HEK293 (cell line): Measurements from ENCODE around the gene SETD1A.

Experiments used
- AEBP2 ChIP-seq: fragments of 450-650 bp; formaldehyde crosslinking; IDR thresholded peaks from 2 replicates; pipeline ENCODE4 v1.5.1; 2016; ENCODE audit warnings: missing biosample characterization, missing genetic modification characterization, borderline replicate concordance
- CTCF ChIP-seq: fragments of 450-650 bp; formaldehyde crosslinking; IDR thresholded peaks from 2 replicates; pipeline ENCODE4 v1.5.1; 2016; ENCODE audit warnings: missing biosample characterization, missing genetic modification characterization
- FEZF1 ChIP-seq: fragments of 450-650 bp; formaldehyde crosslinking; IDR thresholded peaks from 2 replicates; pipeline ENCODE4 v1.5.1; 2016; ENCODE audit warnings: missing biosample characterization, missing genetic modification characterization
- GFI1B ChIP-seq: fragments of 450-650 bp; formaldehyde crosslinking; IDR thresholded peaks from 2 replicates; pipeline ENCODE4 v1.5.1; 2016; ENCODE audit warnings: missing biosample characterization, missing genetic modification characterization
- INSM2 ChIP-seq: fragments of 450-650 bp; formaldehyde crosslinking; IDR thresholded peaks from 2 replicates; pipeline ENCODE4 v1.5.1; 2016; ENCODE audit warnings: missing biosample characterization, missing genetic modification characterization
- MEIS1 ChIP-seq: sonication (generic); formaldehyde crosslinking; IDR thresholded peaks from 2 replicates; pipeline ENCODE4 v1.8.1; 2022; ENCODE audit warnings: missing genetic modification reagents, mild to moderate bottlenecking, borderline replicate concordance
- PATZ1 ChIP-seq: fragments of 450-650 bp; formaldehyde crosslinking; IDR thresholded peaks from 2 replicates; pipeline ENCODE4 v1.5.1; 2016; ENCODE audit warnings: missing biosample characterization, missing genetic modification characterization
- PRDM4 ChIP-seq: fragments of 450-650 bp; formaldehyde crosslinking; IDR thresholded peaks from 2 replicates; pipeline ENCODE4 v1.5.1; 2017; ENCODE audit warnings: missing biosample characterization, missing genetic modification characterization
- SCRT2 ChIP-seq: fragments of 450-650 bp; formaldehyde crosslinking; IDR thresholded peaks from 2 replicates; pipeline ENCODE4 v1.5.1; 2016; ENCODE audit warnings: missing biosample characterization, missing genetic modification characterization
- SP3 ChIP-seq: fragments of 450-650 bp; formaldehyde crosslinking; IDR thresholded peaks from 2 replicates; pipeline ENCODE4 v1.5.1; 2016; ENCODE audit warnings: missing biosample characterization, missing genetic modification characterization
- ZBTB17 ChIP-seq: fragments of 450-650 bp; formaldehyde crosslinking; IDR thresholded peaks from 2 replicates; pipeline ENCODE4 v1.5.1; 2016; ENCODE audit warnings: missing biosample characterization, missing genetic modification characterization
- ZBTB20 ChIP-seq: fragments of 450-650 bp; formaldehyde crosslinking; IDR thresholded peaks from 2 replicates; pipeline ENCODE4 v1.5.1; 2016; ENCODE audit warnings: missing biosample characterization, missing genetic modification characterization
- ZBTB21 ChIP-seq: fragments of 450-650 bp; formaldehyde crosslinking; IDR thresholded peaks from 2 replicates; pipeline ENCODE4 v1.5.1; 2017; ENCODE audit warnings: missing biosample characterization, missing genetic modification characterization
- ZBTB6 ChIP-seq: fragments of 450-650 bp; formaldehyde crosslinking; IDR thresholded peaks from 2 replicates; pipeline ENCODE4 v1.5.1; 2017; ENCODE audit warnings: missing biosample characterization, missing genetic modification characterization
- ZNF114 ChIP-seq: fragments of 450-650 bp; formaldehyde crosslinking; IDR thresholded peaks from 2 replicates; pipeline ENCODE4 v1.5.0; 2017; ENCODE audit warnings: missing biosample characterization, missing genetic modification characterization
- ZNF121 ChIP-seq: fragments of 450-650 bp; formaldehyde crosslinking; IDR thresholded peaks from 2 replicates; pipeline ENCODE4 v1.5.1; 2016; ENCODE audit warnings: missing biosample characterization, missing genetic modification characterization
- ZNF157 ChIP-seq: fragments of 450-650 bp; formaldehyde crosslinking; IDR thresholded peaks from 2 replicates; pipeline ENCODE4 v1.5.1; 2016; ENCODE audit warnings: missing biosample characterization, missing genetic modification characterization
- ZNF350 ChIP-seq: fragments of 450-650 bp; formaldehyde crosslinking; IDR thresholded peaks from 2 replicates; pipeline ENCODE4 v1.5.0; 2017; ENCODE audit warnings: missing biosample characterization, mild to moderate bottlenecking, missing genetic modification characterization
- ZNF426 ChIP-seq: fragments of 450-650 bp; formaldehyde crosslinking; IDR thresholded peaks from 2 replicates; pipeline ENCODE4 v1.5.1; 2017; ENCODE audit warnings: missing biosample characterization, missing genetic modification characterization, mild to moderate bottlenecking, inconsistent platforms, moderate library complexity
- ZNF510 ChIP-seq: fragments of 450-650 bp; formaldehyde crosslinking; IDR thresholded peaks from 2 replicates; pipeline ENCODE4 v1.5.1; 2018; ENCODE audit warnings: mild to moderate bottlenecking, missing genetic modification characterization, missing biosample characterization; ENCODE audit not compliant: insufficient replicate concordance
- ZNF521 ChIP-seq: fragments of 450-650 bp; formaldehyde crosslinking; IDR thresholded peaks from 2 replicates; pipeline ENCODE4 v1.5.1; 2017; ENCODE audit warnings: missing biosample characterization, mild to moderate bottlenecking, missing genetic modification characterization
- ZNF629 ChIP-seq: fragments of 450-650 bp; formaldehyde crosslinking; IDR thresholded peaks from 2 replicates; pipeline ENCODE4 v1.5.1; 2017; ENCODE audit warnings: missing biosample characterization, missing genetic modification characterization
- ZNF658 ChIP-seq: fragments of 450-650 bp; formaldehyde crosslinking; IDR thresholded peaks from 2 replicates; pipeline ENCODE4; 2016; ENCODE audit warnings: missing biosample characterization, missing genetic modification characterization
- ZNF704 ChIP-seq: fragments of 450-650 bp; formaldehyde crosslinking; IDR thresholded peaks from 2 replicates; pipeline ENCODE4 v1.5.1; 2016; ENCODE audit warnings: missing biosample characterization, missing genetic modification characterization
- ZNF837 ChIP-seq: fragments of 450-650 bp; formaldehyde crosslinking; IDR thresholded peaks from 2 replicates; pipeline ENCODE4 v1.5.1; 2016; ENCODE audit warnings: missing biosample characterization, missing genetic modification characterization
- ZSCAN18 ChIP-seq: fragments of 450-650 bp; formaldehyde crosslinking; IDR thresholded peaks from 2 replicates; pipeline ENCODE4 v1.5.1; 2016; ENCODE audit warnings: missing biosample characterization, missing genetic modification characterization

SETD1A gene

GRCh38 chr16:30949650-30950515 is 7.7 kb upstream of the SETD1A start (continued):
- TF ChIP-seq FEZF1 (tag by site-specific recombination) (no peak), MEIS1 (no peak), ZBTB6 (no peak), ZNF121 (tag by site-specific recombination) (no peak), ZNF837 (tag by site-specific recombination) (no peak), ZNF629 (tag by site-specific recombination) (peak; percentile 20; the same call in 1 of the 2 replicates), ZNF426 (tag by site-specific recombination) (no peak), ZNF521 (no peak), SCRT2 (tag by site-specific recombination) (peak; percentile 100), ZNF510 (tag by site-specific recombination) (no peak), ZBTB21 (tag by site-specific recombination) (no peak), ZNF350 (tag by site-specific recombination) (no peak), ZNF658 (tag by site-specific recombination) (no peak), GFI1B (tag by site-specific recombination) (no peak), ZNF157 (tag by site-specific recombination) (no peak), PATZ1 (tag by site-specific recombination) (peak; percentile 52), ZSCAN18 (no peak), SP3 (tag by site-specific recombination) (peak; percentile 57), CTCF (no peak), ZBTB17 (tag by site-specific recombination) (no peak), PRDM4 (tag by site-specific recombination) (no peak), ZNF704 (no peak), ZBTB20 (peak; percentile 31; the same call in 1 of the 2 replicates), AEBP2 (tag by site-specific recombination) (no peak), ZNF114 (tag by site-specific recombination) (no peak), INSM2 (tag by site-specific recombination) (no peak)
